C1 segment of cervical spinal cord (tissue), 14 donors: ENCODE results near the gene FANCC.
A peak's percentile ranks its signal among the peaks of the same experiment; 100 is the strongest.

Experiments used
- DNase-seq, 14 donors: peaks; one replicate each; lab custom pipeline; 2025; lab: John Stamatoyannopoulos, UW

Gene FANCC

GRCh38 chr9:95088421-95089161, 228.9 kb downstream of the FANCC start:
- peak in 1 of 14 donors; percentile 43 for DNase-seq

- peak in 1 of 14 donors; percentile 23 for DNase-seq
Observed at GRCh38 chr9:95087659-95088242, 229.8 kb downstream of the FANCC start.

DNA sequence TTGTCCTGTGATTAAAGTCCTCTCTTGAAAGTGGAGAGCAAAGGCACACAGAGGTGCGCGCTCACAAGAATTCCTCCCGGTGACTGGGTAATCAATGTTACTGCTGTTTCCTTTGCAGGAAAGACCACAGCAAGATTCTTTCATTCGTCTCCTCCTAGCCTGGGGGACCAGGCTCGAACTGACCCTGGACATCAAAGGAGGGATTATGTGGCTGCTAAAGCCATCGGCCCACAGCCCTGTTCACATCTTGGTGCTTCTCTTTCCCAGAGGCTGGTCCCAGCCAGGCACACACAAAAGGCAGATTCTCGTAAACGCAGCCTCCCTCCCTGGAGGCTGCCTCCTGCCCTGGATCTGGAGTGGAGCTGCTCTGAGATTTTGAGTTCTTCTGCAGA, 230.9 kb downstream of the FANCC start:
- peak in 1 of 14 donors; percentile 55 for DNase-seq

DNA sequence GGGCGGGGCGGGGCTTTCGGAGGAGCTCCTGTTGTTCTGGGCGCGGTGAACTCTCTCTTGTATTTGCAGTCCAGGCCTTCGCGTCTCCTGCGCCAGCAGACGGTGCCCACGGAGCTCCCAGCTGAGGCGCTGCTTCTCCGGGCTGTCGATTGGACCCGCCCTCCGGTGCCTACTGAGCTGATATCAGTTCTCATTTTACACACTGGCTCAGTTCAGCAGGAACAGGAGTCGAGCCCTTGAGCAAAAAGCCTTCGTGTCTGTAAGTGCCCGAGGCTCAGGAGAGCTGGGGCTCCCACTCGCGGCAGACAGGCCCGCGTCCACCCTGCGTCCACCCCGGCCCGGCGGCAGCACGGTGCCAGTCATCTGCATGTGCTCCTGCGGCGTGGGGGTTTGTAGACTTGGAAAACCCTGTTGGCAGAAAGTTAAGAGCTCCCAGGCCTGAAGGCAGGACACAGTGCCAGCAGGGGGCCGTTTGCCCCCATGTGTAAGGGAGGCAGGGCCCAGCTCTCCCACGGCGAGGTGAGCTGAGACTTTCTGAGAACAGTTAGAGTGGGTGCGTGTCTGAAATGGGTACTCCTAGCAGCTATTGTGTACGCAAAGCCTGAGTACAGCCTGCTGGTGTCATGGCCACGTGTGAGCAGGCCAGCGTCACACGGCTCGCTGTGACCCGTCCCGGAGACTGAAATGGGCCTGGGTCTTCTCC, 231.5 kb downstream of the FANCC start:
- DNase-seq: peak in 1 of 14 donors; percentile 64

GRCh38 chr9:95085036-95085770, 232.3 kb downstream of the FANCC start:
- DNase-seq: peak in 1 of 14 donors; percentile 27

- no peak for DNase-seq
Observed at GRCh38 chr9:95084254-95084934, 233.1 kb downstream of the FANCC start.

- no peak for DNase-seq
Observed at GRCh38 chr9:95083086-95083768, 234.3 kb downstream of the FANCC start.

GRCh38 chr9:95082401-95083084, 235.0 kb downstream of the FANCC start:
- peak in 1 of 14 donors; percentile 59 for DNase-seq

GRCh38 chr9:95081998-95082397, 235.5 kb downstream of the FANCC start:
- DNase-seq: peak in 1 of 14 donors; percentile 43

GRCh38 chr9:95080961-95081647, 236.4 kb downstream of the FANCC start:
- DNase-seq: peak in 9 of 14 donors; percentile 41 to 79 (median 64)

GRCh38 chr9:95079461-95079860, 238.0 kb downstream of the FANCC start:
- no peak for DNase-seq

DNA sequence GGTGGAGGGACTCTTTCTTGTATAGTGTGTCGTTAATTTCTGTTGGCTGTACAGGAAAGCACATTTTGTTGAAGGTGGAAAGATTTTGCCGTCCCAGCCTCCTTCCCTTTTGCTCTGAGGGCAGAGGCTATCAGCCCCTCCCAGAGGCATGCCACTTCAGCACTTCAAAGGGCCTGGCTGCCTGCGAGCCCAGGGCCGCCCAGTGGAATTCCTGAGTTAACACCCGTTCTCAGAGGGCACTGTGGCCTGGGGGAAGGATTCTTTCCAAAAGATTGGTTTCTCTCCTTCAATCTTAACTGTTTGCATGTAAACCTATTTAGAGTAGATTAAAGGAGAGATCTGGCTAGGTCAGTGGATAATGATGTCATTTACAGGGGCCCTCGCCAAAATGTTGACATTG, 238.6 kb downstream of the FANCC start:
- no peak for DNase-seq

DNA sequence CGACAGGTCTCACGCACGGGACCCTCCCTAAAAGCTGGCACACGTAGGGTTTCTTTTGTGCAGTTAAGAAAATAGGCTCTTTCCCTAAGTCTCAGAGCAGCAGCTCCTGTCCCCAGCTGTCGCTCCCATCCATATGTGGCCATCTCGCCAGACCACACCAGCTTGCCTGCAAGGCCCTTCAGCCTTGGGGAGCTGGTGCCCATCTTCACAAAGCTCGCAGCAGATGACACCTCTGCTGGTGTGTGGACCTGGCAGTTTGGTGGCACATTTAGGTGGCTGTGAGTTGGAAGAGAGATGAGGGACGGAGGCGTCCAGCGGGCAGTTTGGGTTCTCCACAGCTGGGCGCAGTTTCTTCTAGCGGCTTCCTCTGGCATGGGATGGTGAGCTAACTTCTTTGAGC, 239.0 kb downstream of the FANCC start:
- DNase-seq: no peak

GRCh38 chr9:95077766-95078370, 239.6 kb downstream of the FANCC start:
- peak in 1 of 14 donors; percentile 59 for DNase-seq

DNA sequence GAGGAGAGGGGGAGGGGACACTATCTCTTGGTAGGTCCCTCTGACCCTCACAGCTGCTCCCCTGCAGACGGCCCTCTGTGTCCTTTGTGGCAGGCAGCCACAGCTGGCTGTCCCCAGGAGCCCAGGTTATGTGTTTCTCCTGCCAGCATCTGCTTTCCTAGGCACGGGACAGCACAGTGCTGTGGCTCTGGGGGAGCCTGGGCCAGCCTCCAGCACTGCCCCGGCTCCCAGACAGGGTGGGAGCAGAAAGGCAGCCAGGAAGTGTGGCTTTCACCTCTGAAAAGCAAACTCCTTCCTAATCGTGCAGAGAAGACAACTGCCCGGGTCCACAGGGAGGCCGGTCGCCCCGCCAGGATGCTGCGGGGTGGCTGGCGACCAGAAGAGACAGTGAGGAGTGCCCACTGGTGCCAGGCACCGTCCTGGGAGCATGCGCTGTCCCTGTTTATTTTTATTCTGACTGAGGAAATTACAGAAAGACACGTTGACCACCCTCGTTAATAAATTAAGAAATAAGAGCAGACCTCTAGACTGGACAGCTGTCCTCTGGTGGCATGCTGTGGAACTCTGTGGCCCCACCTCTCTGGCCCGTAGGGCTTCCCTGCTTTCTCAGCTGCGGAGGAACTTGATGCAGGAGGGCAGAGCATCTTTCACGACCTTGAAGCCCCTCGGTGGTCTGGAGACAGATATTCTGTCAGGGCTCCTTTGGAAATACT, 240.3 kb downstream of the FANCC start:
- peak in 5 of 14 donors; percentile 27 to 57 (median 48) for DNase-seq

GRCh38 chr9:95076696-95077052, 240.8 kb downstream of the FANCC start:
- DNase-seq: no peak

DNA sequence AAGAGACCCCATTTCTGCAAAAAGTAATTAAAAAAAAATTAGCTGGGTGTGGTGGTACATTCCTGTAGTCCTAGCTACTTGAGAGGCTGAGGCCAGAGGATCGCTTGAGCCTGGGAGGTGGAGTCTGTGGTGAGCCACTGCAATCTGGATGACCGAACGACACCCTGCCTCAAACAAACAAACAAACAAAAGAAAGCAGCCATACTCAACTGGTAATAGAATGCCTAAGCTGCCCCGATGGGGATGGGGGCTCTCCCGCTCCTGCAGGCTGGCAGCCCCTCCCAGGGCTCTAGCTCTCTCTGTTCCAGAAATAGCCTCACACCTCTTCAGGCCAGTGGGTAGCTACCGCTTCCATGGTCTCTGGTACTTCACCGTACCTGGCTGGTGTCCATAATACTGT, 241.8 kb downstream of the FANCC start:
- no peak for DNase-seq

DNA sequence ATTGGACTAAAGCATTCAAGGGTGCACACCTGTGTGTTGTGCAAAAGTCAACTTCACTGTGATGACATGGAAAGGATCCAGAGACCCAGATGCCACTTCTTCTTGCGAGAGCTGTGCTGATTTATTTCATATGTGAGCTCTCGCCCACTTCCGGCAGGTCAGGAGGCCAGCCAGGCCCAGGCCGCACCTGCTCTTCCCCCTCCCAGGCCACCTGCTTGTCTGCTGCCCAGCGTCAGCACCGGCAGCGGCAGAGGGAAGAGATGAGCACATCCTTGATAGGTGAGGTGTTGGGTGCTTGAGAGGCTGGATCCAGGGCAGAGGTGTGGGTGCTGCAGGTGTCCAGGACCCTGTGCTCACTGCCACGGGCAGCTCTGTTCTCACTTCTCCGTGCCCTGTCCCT, 242.9 kb downstream of the FANCC start:
- DNase-seq: peak in 1 of 14 donors; percentile 11

DNA sequence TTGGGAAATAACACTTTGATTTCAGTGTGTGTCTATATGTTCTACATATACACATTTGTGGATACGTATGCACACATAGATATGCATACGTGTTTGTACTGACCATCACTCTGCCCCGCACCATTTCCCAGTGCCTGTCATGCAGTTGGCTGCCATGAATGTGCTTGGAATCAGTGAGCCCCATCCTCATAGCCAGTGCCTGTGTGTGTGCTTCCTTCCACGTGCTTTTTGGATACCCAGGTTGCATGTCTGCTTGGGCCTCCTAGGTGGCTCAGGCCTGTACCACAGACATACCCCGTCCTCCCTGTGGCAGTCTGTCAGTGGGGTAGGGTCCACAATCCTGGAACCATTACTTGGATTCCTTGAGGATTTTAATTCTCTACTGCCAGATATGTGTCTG, 243.6 kb downstream of the FANCC start:
- DNase-seq: no peak
